NCI-H524 treated with DMSO at 0.1 percent for 48 hours (cell line): ENCODE results near the gene B3GALT6.

ENCODE experiments used
- DNase-seq: peaks from one replicate; lab custom pipeline; 2025; lab: John Stamatoyannopoulos, UW

The B3GALT6 gene

DNA sequence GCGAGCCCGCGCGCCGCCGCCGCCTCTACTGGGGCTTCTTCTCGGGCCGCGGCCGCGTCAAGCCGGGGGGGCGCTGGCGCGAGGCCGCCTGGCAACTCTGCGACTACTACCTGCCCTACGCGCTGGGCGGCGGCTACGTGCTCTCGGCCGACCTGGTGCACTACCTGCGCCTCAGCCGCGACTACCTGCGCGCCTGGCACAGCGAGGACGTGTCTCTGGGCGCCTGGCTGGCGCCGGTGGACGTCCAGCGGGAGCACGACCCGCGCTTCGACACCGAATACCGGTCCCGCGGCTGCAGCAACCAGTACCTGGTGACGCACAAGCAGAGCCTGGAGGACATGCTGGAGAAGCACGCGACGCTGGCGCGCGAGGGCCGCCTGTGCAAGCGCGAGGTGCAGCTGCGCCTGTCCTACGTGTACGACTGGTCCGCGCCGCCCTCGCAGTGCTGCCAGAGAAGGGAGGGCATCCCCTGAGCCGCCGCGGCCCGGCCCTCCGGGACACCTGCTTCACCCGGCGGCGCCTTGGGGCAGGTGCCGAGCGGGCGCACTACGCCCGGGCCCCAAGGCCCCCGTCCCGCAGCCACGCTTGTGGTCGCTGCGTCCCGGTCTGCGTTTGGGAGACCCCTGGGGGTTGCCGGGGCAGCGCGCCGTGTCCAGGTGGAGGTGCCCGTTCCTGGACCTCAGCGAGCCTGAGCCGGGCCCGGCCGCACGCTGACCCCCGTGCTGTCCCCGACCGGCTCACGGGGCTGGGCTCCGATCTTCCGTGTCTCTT lies 944 bp downstream of the B3GALT6 start:
- no peak for DNase-seq

DNA sequence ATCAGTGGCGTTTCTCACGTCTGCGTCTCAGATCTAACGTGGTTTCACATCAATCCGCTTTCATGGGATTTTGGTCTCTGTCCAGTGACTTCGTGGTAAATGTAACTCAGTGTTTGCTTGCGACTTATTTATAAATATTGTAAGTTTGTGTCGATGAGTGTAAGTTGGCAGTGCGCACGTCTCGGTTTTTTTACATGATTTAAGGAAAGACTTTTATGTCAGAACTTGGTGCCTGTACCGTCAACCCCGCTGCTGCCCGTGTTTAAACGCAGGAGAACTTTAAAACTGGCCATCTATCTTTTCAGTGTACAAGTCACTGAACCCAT lies 1.5 kb downstream of the B3GALT6 start:
- DNase-seq: no peak

GRCh38 chr1:1234180-1234808 lies 2.3 kb downstream of the B3GALT6 start:
- no peak for DNase-seq

DNA sequence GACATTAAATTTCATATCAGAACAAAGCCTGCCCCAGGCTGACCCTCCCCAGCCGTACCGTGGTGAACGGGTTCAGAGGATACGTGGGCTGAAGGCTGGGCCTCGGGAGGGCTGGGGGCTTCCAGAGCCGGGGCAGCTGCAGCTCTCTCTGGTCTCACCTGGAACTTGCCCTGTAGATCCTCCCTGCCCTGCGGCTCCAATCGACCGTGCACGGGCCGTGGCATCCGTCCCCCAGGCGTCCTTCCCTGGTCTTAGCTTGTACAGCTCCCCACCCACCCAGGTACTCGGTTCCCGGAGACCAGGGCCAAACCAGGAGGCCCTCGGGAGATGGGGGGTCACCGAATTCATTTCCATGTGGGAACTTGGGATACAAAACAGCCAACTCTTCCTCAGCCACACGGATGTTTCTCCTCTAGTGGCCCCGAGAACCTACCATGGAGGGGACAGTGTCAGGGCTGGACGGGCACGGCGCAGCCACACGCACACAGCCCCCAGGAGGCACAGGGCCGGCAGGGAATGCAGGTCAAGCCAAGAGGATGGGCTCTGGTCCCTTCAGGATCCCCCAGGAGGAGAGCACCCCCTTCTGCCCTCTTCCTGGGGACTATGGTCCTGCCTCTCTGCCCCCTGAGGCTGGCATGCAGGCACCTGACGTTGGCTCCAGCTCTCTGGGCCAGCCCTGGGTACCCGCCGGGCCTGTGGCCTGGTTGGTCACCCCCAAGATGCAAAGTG lies 3.1 kb downstream of the B3GALT6 start:
- no peak for DNase-seq

DNA sequence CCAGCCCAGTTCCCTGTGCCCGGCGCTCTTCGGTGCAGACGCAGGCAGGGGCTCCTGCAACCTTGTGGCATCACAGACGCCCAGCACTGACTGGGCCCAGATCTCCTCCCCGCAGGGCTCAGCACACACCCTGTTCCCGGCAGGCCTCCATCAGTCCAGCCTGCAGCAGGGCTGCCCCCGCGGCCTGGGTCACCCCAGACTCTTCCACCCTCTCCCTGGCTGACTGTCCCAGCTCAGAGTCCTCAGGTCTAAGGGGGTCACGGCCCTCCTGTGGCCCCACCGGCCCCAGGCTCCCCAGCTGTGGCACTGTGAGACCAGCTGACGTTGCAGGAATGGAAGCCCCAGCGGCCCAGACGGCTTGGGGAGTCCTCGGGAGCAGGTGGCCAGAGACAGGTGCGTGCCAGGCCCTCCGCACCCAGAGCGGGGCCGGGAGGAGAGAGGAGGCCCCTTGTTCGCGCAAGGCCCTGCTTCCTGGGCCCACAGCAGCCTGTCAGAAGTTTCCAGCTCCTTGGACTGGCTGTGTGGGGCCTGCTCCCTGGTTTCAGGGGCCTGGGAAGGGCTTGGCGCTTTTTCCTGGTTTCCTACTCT lies 4.2 kb downstream of the B3GALT6 start:
- DNase-seq: no peak

DNA sequence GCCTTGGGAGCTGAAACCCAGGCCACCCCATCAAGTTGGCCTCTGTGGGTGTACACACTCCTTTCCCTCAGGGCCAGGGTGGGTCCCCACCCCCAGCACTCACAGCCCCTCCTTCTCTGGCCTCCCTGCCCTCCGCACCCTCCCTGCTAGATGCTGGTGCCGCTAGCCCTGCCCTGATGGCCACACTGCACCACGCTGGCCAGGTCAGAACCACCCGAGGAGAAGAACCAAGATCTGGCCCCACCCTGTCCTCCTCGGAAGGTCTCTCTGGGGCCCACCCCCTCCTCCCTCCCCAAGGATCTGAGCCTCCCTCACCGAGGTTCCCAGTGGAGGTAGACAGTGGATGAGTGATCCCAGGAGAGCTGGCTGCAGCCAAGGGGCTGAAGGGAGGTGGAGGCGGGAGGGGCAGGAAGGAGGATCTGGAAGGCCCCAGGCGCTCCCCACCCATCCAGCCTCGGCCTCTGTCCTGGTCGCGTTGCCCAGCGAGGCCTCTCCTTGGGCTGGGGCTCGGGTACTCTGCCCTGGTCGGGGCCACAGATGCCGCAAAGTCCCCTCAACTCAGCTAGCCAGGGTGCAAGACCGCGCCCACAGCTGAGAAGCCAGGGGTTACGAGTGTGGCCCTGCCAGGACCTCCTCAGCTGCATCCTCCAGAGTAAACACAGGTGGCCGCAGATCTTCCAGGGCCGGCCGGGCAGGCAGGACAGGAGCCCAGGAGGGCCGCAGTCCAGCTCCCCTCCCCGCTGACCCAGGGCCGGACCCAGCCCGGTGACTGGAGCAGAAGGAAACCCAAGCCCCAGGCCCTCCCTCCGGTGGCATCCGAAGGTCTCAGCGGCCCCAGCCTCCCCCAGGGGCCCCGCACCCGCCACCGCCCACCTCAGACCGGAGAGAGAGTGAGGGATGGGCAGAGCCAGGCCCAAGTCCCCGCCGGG lies 5.2 kb downstream of the B3GALT6 start:
- no peak for DNase-seq

DNA sequence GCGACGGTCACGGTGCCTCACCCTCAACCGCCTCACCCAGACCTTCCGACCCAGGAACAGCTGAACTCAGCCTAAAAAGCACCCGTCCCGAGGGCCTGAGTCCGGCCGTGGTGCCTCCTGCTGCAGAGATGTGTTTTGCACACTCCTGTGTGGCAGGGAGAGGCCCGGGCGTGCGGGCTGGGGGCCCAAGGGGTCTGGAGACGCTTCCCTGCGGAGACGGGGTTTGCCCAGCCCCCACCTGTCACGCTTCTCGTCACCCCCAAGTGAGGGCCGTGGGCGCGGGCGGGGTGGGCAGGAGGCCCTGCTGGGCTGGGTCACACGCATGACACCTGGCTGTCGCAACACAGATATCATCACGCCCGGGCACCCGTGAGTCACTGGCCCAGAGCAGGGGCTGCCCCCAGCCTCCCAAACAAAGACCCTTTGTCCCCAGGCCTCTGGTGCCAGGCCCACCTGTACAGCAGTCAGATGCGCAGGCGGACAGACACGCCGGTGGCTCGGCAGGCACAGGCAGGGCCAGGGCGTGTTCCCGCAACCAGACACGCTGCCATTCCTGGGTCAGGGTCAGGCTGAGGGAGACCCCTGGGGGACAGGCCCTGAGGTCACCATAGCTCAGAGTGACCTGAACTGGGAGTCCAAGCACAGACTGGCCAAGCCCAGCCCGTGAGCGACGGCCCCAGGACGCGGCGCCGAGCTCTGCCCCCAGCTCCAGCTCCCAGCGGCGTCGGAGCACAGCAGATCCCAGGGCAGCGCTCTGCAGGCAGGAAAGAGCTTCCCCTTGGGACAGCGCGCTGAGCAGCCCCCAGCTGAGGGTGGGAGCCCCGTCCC lies 6.1 kb downstream of the B3GALT6 start:
- DNase-seq: no peak

DNA sequence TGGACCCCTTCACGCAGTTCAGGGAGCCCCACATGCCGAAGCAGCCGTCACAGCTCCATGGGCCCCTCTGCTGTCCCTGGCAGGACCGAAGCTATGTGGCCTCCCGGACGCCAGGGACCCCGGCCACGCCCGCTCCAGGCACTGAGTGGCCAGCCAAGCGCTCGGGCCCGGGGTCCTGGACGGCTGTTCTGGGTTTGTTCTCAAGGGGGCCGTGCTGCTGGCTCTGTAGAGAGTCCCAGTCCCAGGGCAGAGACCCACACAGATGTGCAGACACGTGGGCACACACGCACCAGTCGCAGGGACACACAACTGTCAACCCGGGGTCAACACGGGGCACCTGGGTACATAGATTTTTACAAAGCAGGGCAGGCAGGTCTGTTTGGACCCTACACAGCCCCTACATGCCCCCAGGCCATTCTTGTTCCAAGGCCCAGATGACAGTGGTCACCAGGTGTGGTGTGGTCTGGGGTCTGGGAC lies 6.7 kb downstream of the B3GALT6 start:
- no peak for DNase-seq

GRCh38 chr1:1239227-1239613 lies 7.2 kb downstream of the B3GALT6 start:
- no peak for DNase-seq

- DNase-seq: no peak
Measured at GRCh38 chr1:1239614-1240347, 7.7 kb downstream of the B3GALT6 start.

- no peak for DNase-seq
Measured at GRCh38 chr1:1240348-1240732, 8.3 kb downstream of the B3GALT6 start.

DNA sequence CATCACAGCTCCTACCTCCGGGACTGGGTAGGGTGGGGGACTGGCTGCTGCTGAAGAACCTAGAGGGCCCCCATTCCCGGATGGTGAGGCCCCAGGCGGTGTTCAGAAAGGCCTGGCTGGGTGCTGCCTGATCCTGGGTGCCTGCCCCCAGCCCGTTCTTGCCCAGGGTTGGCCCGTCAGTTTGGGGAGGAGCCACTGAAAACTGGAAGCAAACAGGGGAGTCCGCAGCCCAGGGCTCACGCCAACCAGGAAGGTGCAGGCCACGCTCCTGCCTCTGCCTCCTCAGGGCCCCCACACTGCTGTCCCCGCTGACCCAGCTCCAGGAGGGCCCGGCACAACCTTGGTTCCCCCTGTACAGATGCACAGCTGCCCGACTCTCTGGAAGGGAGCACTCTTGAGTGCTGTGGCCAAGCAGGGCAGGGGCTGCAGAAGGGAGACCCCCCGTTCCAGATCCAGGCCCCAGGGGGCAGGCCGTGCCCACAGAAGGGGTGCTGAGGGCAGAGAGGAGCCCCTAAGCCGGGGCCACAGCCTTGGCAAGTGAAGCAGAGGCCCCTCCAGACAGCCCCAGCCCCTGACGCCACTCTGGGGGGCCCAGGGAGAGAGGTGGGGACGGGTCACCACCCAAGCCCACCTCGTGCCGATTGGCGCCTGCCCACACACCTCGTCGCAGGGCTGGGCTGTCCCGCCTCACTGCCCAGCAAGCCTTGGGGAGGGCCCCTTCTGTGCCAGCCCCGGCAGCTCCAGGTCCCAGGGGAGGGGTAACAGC lies 9.0 kb downstream of the B3GALT6 start:
- no peak for DNase-seq

DNA sequence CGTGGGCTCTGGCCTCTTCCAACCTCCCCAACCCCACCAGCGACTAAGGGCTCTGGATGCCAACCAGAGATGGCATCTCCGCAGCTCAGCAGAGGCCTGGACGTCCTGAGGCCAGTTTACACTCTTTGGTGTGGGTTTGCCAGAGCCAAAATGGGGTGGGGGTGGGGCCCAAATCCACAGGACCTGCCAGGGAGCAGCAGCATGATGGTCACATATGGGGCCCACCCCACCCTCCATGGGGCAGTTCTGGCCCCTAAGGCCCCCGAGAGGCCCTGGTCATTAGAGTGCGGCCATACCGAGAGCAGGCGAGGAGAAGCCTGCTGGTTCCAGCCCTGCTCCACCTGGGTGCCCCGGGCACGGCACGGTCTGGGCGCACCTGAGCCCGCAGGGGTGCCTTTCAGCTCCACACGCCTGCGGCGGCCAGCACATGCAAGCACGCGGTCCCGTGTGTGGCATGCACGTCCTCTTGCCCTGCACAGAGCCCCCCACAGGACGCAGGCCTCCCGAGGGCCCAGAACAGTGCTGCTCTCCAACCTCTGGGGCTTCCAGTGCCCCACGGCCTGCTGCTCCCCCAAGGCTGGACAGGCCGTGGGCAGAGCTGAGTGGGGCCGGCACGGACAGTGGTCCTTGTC lies 9.7 kb downstream of the B3GALT6 start:
- DNase-seq: no peak

DNA sequence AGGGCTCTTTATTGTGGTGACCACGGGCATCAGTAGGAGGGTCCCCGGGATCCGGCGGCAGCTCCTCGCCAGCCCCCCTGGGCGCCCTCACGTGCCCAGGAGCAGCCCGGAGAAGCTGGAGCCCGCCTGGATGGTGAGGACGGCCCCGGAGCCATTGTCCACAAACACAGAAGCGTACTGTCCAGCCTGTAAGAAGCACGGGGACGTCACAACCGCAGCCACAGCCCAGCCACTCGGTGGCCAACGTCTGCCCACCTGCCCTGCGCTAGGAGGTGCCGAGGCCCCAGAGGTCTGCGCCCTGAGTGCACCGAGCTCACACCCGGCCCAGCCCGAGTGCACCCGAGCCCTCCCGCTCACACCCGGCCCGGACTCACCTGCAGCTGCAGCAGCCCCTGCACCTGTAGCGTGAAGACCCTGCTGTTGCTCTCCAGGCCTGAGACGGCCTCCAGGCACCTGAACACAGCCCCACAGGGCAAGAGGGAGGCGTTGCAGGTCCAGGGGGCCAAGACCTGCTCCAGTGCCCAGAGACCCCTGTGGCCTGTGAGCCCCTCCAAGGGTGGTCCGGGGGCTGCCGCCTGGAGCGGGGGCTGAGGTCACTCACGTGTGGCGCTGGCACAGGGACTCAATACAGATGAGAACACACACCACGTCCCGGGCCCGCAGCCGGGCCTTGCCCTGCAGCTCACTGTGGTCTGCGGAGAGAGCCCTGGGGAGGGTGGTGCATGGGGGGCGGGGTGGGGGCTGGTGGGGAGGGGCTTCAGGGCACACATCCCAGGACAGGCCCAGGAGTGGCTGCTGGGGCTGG lies 10.6 kb downstream of the B3GALT6 start:
- DNase-seq: no peak

DNA sequence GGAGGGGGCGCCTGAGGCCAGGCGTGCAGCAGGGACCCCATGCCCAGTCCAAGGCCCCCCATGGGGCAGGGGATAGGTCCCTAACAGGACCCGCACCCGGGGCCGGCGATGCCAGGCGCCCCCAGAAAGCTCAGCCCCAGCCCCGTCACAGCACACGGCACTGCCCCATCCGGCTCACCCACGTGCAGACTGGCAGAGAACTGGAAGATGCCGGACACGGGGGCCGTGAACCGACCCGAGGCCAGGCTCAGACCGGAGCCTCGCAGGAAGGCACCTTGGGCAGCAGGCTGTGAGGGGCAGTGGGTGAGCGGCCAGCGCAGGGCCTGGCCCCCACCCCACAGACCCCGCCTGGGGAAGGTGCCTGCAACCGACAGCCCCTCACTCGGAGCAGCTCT lies 11.2 kb downstream of the B3GALT6 start:
- DNase-seq: no peak

GRCh38 chr1:1243807-1244191 lies 11.8 kb downstream of the B3GALT6 start:
- DNase-seq: no peak

DNA sequence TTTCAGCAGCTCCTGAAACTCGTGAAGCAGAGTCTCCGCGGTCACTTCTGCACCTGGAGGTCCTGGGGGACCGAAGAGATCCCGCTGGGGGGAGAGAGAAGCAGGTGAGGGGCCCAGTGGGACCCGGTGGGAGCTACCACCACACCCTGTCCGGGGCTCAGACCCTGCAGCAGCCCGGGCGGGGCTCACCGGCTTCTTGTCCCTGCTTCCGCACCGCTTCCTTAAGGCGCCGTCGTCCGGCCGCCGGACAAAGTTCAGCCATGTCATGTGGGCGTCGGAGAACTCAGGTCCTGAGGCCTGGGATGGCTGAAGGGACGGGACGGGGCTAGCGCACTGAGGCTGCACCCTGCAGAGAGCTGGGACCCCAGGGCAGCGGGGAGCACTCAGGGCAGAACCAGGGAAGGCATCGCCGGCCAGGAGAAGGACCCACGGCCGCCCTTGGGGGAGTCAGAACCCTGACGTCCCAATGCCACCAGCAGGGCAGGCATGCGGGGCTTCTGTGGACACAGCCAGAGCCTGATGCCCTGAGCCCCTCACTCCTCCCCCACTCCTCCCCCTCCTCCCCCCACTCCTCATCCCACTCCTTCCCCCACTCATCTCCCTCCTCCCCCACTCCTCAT lies 12.3 kb downstream of the B3GALT6 start:
- DNase-seq: no peak
